KMS-11 (cell line): Measurements from ENCODE around the gene SLC27A6.

ENCODE experiments used
- H2AFZ ChIP-seq: fragments of 200-600 bp; sonication (generic); 2 replicates; pipeline ENCODE4 v1.6.1; 2016; ENCODE audit warnings: antibody characterized with exemption, mixed run types, low read depth
- H3K27ac ChIP-seq: fragments of 200-600 bp; sonication (generic); 2 replicates; pipeline ENCODE4 v1.6.1; 2016; ENCODE audit warnings: mild to moderate bottlenecking, mixed run types
- H3K27me3 ChIP-seq: fragments of 200-600 bp; sonication (generic); 2 replicates; pipeline ENCODE4 v1.6.1; 2017; ENCODE audit warnings: mild to moderate bottlenecking, low read depth, mixed run types, moderate library complexity; ENCODE audit not compliant: insufficient read depth
- H3K36me3 ChIP-seq: fragments of 200-600 bp; sonication (generic); 2 replicates; pipeline ENCODE4 v1.6.1; 2017; ENCODE audit warnings: mild to moderate bottlenecking, mixed run types; ENCODE audit not compliant: insufficient read depth
- H3K4me1 ChIP-seq: fragments of 200-600 bp; sonication (generic); 2 replicates; pipeline ENCODE4 v1.6.1; 2016; ENCODE audit warnings: mild to moderate bottlenecking, low read depth, mixed run types; ENCODE audit not compliant: poor library complexity, severe bottlenecking
- H3K4me2 ChIP-seq: fragments of 200-600 bp; sonication (generic); 2 replicates; pipeline ENCODE4 v1.7.0; 2016; ENCODE audit warnings: mild to moderate bottlenecking, mixed run types
- H3K4me3 ChIP-seq: fragments of 200-600 bp; sonication (generic); IDR thresholded peaks from 2 replicates; pipeline ENCODE4 v1.6.1; 2017; ENCODE audit warnings: low read depth, low read length, mixed read lengths; ENCODE audit not compliant: insufficient read depth
- H3K79me2 ChIP-seq: fragments of 200-600 bp; sonication (generic); 2 replicates; pipeline ENCODE4 v1.6.1; 2016; ENCODE audit warnings: low read depth, mixed run types; ENCODE audit not compliant: insufficient read depth
- H3K9ac ChIP-seq: fragments of 200-600 bp; sonication (generic); 2 replicates; pipeline ENCODE4 v1.6.1; 2016; ENCODE audit warnings: mild to moderate bottlenecking, mixed run types
- H4K20me1 ChIP-seq: fragments of 200-600 bp; sonication (generic); 2 replicates; pipeline ENCODE4 v1.6.1; 2016; ENCODE audit warnings: mild to moderate bottlenecking, mixed run types; ENCODE audit not compliant: insufficient read depth
- TF ChIP-seq, protein P1 (sequence below): fragments of 200-600 bp; sonication (generic); conservative IDR thresholded peaks from 2 replicates; pipeline ENCODE4 v1.6.1; 2017; ENCODE audit warnings: low read depth, mild to moderate bottlenecking, antibody characterized with exemption, low read length, moderate library complexity, mixed read lengths

Gene SLC27A6

DNA sequence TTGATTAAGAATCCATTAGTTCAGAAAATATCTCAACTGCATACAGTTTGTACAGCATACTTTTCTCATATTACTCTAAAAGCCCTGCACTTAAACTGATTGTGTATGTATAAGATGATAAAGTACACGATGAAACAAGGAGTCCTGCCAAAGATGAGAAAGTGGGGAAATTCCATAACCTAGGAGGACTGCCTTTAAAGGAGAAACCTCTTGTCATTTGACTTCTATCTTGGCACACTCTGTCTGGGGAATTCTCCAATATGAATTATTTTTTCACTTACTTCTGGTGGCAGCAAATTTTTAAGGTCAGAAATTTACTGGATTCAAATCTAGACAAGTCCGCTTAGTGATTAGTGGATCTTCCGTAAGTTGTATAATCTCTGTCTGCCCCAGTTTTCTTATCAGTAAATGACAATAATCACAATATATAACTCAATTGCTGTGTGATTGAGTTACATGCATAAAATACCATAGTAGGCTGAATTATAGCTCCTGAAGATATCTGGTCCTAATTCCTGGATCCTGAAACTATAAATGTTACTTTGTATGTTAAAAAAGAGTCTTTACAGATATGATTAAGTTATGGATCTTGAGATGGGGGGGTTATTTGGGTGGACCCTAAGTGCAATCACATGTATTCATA, 112.3 kb downstream of the SLC27A6 start:
- TF ChIP-seq, protein P1, sequence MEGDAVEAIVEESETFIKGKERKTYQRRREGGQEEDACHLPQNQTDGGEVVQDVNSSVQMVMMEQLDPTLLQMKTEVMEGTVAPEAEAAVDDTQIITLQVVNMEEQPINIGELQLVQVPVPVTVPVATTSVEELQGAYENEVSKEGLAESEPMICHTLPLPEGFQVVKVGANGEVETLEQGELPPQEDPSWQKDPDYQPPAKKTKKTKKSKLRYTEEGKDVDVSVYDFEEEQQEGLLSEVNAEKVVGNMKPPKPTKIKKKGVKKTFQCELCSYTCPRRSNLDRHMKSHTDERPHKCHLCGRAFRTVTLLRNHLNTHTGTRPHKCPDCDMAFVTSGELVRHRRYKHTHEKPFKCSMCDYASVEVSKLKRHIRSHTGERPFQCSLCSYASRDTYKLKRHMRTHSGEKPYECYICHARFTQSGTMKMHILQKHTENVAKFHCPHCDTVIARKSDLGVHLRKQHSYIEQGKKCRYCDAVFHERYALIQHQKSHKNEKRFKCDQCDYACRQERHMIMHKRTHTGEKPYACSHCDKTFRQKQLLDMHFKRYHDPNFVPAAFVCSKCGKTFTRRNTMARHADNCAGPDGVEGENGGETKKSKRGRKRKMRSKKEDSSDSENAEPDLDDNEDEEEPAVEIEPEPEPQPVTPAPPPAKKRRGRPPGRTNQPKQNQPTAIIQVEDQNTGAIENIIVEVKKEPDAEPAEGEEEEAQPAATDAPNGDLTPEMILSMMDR = no peak
- Histone ChIP-seq H2AFZ (no peak overlapping the region), H3K36me3 (no peaks in the 10 kb centered on the region), H3K79me2 (no peaks in the 10 kb centered on the region), H3K27me3 (no peaks in the 10 kb centered on the region), H3K4me2 (no peak overlapping the region), H3K9ac (no peak overlapping the region), H3K4me1 (no peaks in the 10 kb centered on the region), H3K27ac (no peak overlapping the region), H3K4me3 (no peak overlapping the region), H4K20me1 (no peaks in the 10 kb centered on the region)

DNA sequence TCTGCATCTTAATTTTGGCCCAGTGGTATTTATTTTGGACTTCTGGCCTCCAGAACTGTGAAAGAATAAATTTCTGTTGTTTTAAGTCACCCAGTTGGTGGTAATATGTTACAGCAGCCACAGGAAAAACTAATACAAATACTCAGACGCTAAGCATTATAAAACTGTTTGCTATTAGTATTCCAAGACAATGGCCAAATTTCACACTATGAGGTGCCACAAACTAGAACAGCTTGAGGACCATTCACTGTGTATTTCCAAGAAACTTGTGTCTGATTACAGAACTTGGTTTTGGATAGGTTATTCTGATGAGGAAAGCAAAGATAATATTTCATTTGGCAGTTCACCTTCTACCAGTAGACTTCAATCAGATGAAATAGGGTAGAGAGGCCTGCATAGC, 113.0 kb downstream of the SLC27A6 start:
- H3K27ac ChIP-seq = no peak overlapping the region

DNA sequence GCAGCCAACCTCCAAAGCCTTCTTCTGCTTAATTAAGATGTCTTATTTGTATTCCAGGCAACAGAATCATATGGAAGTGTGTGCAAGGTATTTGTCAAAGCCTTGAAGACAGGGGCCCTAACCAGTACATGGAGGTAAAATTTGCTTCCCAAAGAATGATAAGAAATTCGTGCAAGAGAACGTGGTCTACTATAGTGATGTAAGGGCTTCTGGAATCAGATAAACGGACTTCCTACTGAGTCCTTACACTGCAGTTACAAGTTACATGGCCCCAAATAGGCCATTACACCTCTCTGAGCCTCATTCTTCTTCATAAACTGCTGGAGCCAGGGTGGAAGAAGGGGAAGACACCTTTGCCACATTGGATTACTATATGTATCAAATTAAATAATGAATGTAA, 113.4 kb downstream of the SLC27A6 start:
- no peak overlapping the region for H2AFZ ChIP-seq
- no peaks in the 10 kb centered on the region for H3K79me2 ChIP-seq
- no peak overlapping the region for H3K27ac ChIP-seq
- H3K27me3 ChIP-seq = no peaks in the 10 kb centered on the region
- H4K20me1 ChIP-seq = no peaks in the 10 kb centered on the region
- H3K4me2 ChIP-seq = no peak overlapping the region
- no peak overlapping the region for H3K9ac ChIP-seq
- H3K4me1 ChIP-seq = no peaks in the 10 kb centered on the region
- no peaks in the 10 kb centered on the region for H3K36me3 ChIP-seq
- TF ChIP-seq, protein P1 = no peak
- H3K4me3 ChIP-seq = no peak overlapping the region

More for the DNA sequence above, 113.0 kb downstream of the SLC27A6 start:
- Histone ChIP-seq H3K79me2 (no peaks in the 10 kb centered on the region), H3K4me3 (no peak overlapping the region), H3K9ac (no peak overlapping the region), H3K36me3 (no peaks in the 10 kb centered on the region), H3K27me3 (no peaks in the 10 kb centered on the region), H4K20me1 (no peaks in the 10 kb centered on the region), H3K4me2 (no peak overlapping the region), H3K4me1 (no peaks in the 10 kb centered on the region), H2AFZ (no peak overlapping the region)
- TF ChIP-seq, protein P1 = no peak

DNA sequence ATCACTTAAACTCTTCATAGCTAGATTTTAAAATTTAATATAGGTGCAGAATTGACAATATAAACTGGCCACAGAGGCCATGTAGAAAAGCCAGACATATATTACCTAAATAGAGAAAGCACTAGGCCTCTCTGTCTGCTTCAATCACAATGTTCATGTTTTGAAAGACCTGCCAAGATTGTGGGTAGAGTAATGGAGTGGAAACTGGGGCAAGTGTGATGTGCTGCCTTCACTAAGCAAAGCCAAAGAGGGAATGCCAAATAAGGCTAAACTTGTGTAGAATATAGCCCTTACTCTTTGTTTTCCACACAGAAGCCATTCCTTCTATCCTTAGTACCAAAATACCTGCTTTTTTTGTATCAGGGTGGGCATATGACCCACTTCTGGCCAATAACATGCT, 114.2 kb downstream of the SLC27A6 start:
- no peaks in the 10 kb centered on the region for H4K20me1 ChIP-seq
- no peaks in the 10 kb centered on the region for H3K79me2 ChIP-seq
- no peak overlapping the region for H3K4me3 ChIP-seq
- H3K9ac ChIP-seq = no peak overlapping the region
- no peaks in the 10 kb centered on the region for H3K27me3 ChIP-seq
- H3K4me2 ChIP-seq = no peak overlapping the region
- no peaks in the 10 kb centered on the region for H3K4me1 ChIP-seq
- TF ChIP-seq, protein P1 = no peak
- no peaks in the 10 kb centered on the region for H3K36me3 ChIP-seq
- no peak overlapping the region for H2AFZ ChIP-seq
- H3K27ac ChIP-seq = no peak overlapping the region
